GM23338 (cell line): ENCODE results near the gene LRRC4B. TPM values are rescaled to one million over a fixed set of nuclear protein-coding genes. Genes with fewer than 3 reads are reported as not detected.

Source experiments
- ATAC-seq: fragments of 200-7000 bp; cut with Tn5 transposase; 3 replicates; pipeline ENCODE4 v1.9.1; 2020
- DNase-seq: peaks from one replicate; pipeline ENCODE4 v3.0.0-alpha.2; 2015; ENCODE audit warnings: low spot score
- H2AFZ ChIP-seq: fragments of 200-600 bp; sonication (generic); 2 replicates; pipeline ENCODE4 v1.8.0; 2016; ENCODE audit warnings: antibody characterized with exemption, mild to moderate bottlenecking, moderate library complexity
- H3F3A ChIP-seq: fragments of 200-600 bp; sonication (generic); replicated peaks from 2 replicates; pipeline ENCODE4 v1.8.0; 2017; ENCODE audit warnings: antibody characterized with exemption, mixed run types, low read depth
- H3K27ac ChIP-seq: fragments of 200-600 bp; sonication (generic); 2 replicates; pipeline ENCODE4 v1.6.1; 2016; ENCODE audit warnings: low read depth
- H3K27me3 ChIP-seq: fragments of 200-600 bp; sonication (generic); 2 replicates; pipeline ENCODE4 v1.8.0; 2016; ENCODE audit warnings: mild to moderate bottlenecking, mixed run types, moderate library complexity; ENCODE audit not compliant: insufficient read depth
- H3K36me3 ChIP-seq: fragments of 200-600 bp; sonication (generic); 2 replicates; pipeline ENCODE4 v1.8.0; 2016; ENCODE audit warnings: mild to moderate bottlenecking; ENCODE audit not compliant: insufficient read depth
- H3K4me1 ChIP-seq: fragments of 200-600 bp; sonication (generic); 2 replicates; pipeline ENCODE4 v1.8.0; 2016; ENCODE audit warnings: mild to moderate bottlenecking, moderate library complexity; ENCODE audit not compliant: insufficient read depth
- H3K4me2 ChIP-seq: fragments of 200-600 bp; sonication (generic); 2 replicates; pipeline ENCODE4 v1.7.1; 2017; ENCODE audit warnings: mixed run types
- H3K4me3 ChIP-seq: fragments of 200-600 bp; sonication (generic); 2 replicates; pipeline ENCODE4 v1.6.1; 2016; ENCODE audit warnings: mixed run types
- H3K79me2 ChIP-seq: fragments of 200-600 bp; sonication (generic); replicated peaks from 2 replicates; pipeline ENCODE4 v1.8.0; 2017; ENCODE audit warnings: mild to moderate bottlenecking; ENCODE audit not compliant: insufficient read depth
- H3K9me2 ChIP-seq: fragments of 200-600 bp; sonication (generic); 2 replicates; pipeline ENCODE4 v1.8.0; 2017; ENCODE audit not compliant: insufficient read depth
- H4K20me1 ChIP-seq: fragments of 200-600 bp; sonication (generic); replicated peaks from 2 replicates; pipeline ENCODE4 v1.8.0; 2017; ENCODE audit warnings: mild to moderate bottlenecking; ENCODE audit not compliant: insufficient read depth
- H3K27ac Mint-ChIP-seq: 2 replicates; pipeline ENCODE4 v1.8.0; 2020; ENCODE audit warnings: inconsistent platforms, mild to moderate bottlenecking, moderate library complexity, mixed read lengths
- H3K27me3 Mint-ChIP-seq: 3 replicates; pipeline ENCODE4 v1.8.0; 2022; ENCODE audit warnings: low read depth, mild to moderate bottlenecking, moderate library complexity, mixed read lengths, inconsistent platforms; ENCODE audit not compliant: insufficient read depth, poor library complexity
- H3K36me3 Mint-ChIP-seq: 3 replicates; pipeline ENCODE4 v1.8.0; 2021; ENCODE audit warnings: low read depth, mild to moderate bottlenecking, inconsistent platforms, moderate library complexity, mixed read lengths
- H3K4me1 Mint-ChIP-seq: 3 replicates; pipeline ENCODE4 v1.8.0; 2020; ENCODE audit warnings: mild to moderate bottlenecking, inconsistent platforms, mixed read lengths
- H3K4me3 Mint-ChIP-seq: 3 replicates; pipeline ENCODE4 v1.8.0; 2021; ENCODE audit warnings: moderate library complexity, mild to moderate bottlenecking, inconsistent platforms, mixed read lengths
- H3K9me3 Mint-ChIP-seq: 3 replicates; pipeline ENCODE4 v1.8.0; 2020; ENCODE audit warnings: moderate library complexity, mild to moderate bottlenecking, inconsistent platforms, mixed read lengths
- CREB1 ChIP-seq: fragments of 250-450 bp; sonication (Bioruptor Pico); IDR thresholded peaks from 2 replicates; pipeline ENCODE4 v1.5.0; 2020; ENCODE audit warnings: low read depth, mild to moderate bottlenecking, moderate library complexity
- CTCF ChIP-seq, 2 experiments: fragments of 200-600 bp in 1 of 2; sonication (generic) in 1 of 2; conservative IDR thresholded peaks; 2 replicates each; pipeline versions ENCODE4 v1.5.1 to v1.6.1; 2016 to 2017; ENCODE audit warnings: antibody characterized with exemption in 2 of 2, low read depth in 2 of 2, mild to moderate bottlenecking in 2 of 2, moderate library complexity in 1 of 2
- EZH2 ChIP-seq: fragments of 200-600 bp; sonication (generic); IDR thresholded peaks from one replicate; pipeline ENCODE4 v1.8.0; 2017; ENCODE audit warnings: antibody characterized with exemption, mild to moderate bottlenecking, low read depth; ENCODE audit not compliant: unreplicated experiment
- EZH2phosphoT487 ChIP-seq: fragments of 200-600 bp; sonication (generic); IDR thresholded peaks from one replicate; pipeline ENCODE4 v1.8.1; 2018; ENCODE audit warnings: antibody characterized with exemption; ENCODE audit not compliant: unreplicated experiment
- JUNB ChIP-seq: IDR thresholded peaks from one replicate; pipeline ENCODE4 v1.6.1; 2016; ENCODE audit warnings: antibody characterized with exemption; ENCODE audit not compliant: unreplicated experiment
- NANOG ChIP-seq: IDR thresholded peaks from 2 replicates; pipeline ENCODE4 v1.6.1; 2016; ENCODE audit warnings: antibody characterized with exemption, borderline replicate concordance
- POLR2AphosphoS5 ChIP-seq: IDR thresholded peaks from 2 replicates; pipeline ENCODE4 v1.6.1; 2016; ENCODE audit warnings: antibody characterized with exemption, low read depth
- REST ChIP-seq: IDR thresholded peaks from one replicate; pipeline ENCODE4 v1.6.1; 2018; ENCODE audit warnings: antibody characterized with exemption; ENCODE audit not compliant: unreplicated experiment
- STAT1 ChIP-seq: IDR thresholded peaks from one replicate; pipeline ENCODE4 v1.6.1; 2016; ENCODE audit warnings: antibody characterized with exemption; ENCODE audit not compliant: unreplicated experiment
- ZNF114 ChIP-seq: fragments of 250-450 bp; sonication (Bioruptor Pico); IDR thresholded peaks from 2 replicates; pipeline ENCODE4 v1.5.0; 2020; ENCODE audit warnings: mild to moderate bottlenecking, moderate library complexity
- ZNF331 ChIP-seq: fragments of 250-450 bp; sonication (Bioruptor Pico); IDR thresholded peaks from 2 replicates; pipeline ENCODE4 v1.5.0; 2020; ENCODE audit warnings: low read depth, mild to moderate bottlenecking, moderate library complexity
- ZNF462 ChIP-seq: fragments of 250-450 bp; sonication (Bioruptor Pico); IDR thresholded peaks from 2 replicates; pipeline ENCODE4 v1.5.0; 2020; ENCODE audit warnings: mild to moderate bottlenecking, moderate library complexity
- polyA plus RNA-seq: library from polyadenylated mRNA; unstranded; fragments of >200 nt; fragmentation: Nextera tagmentation; extraction: Ambion mirVana; gene quantifications from 2 replicates; pipeline ENCODE4 v1.2.1, GENCODE V29; 2016
- total RNA-seq: library from RNA; depleted of rRNA; stranded (reverse); fragments of >200 nt; shearing (Covaris generic); gene quantifications from 2 replicates; pipeline ENCODE4 v1.2.3, GENCODE V29; 2014
- TF ChIP-seq, protein P1 (sequence below): IDR thresholded peaks from 2 replicates; pipeline ENCODE4 v1.6.1; 2016; ENCODE audit warnings: antibody characterized with exemption

LRRC4B gene
- total and polyA plus RNA-seq, 2 experiments from 2014 or later: 2.0 to 13.2 TPM

DNA sequence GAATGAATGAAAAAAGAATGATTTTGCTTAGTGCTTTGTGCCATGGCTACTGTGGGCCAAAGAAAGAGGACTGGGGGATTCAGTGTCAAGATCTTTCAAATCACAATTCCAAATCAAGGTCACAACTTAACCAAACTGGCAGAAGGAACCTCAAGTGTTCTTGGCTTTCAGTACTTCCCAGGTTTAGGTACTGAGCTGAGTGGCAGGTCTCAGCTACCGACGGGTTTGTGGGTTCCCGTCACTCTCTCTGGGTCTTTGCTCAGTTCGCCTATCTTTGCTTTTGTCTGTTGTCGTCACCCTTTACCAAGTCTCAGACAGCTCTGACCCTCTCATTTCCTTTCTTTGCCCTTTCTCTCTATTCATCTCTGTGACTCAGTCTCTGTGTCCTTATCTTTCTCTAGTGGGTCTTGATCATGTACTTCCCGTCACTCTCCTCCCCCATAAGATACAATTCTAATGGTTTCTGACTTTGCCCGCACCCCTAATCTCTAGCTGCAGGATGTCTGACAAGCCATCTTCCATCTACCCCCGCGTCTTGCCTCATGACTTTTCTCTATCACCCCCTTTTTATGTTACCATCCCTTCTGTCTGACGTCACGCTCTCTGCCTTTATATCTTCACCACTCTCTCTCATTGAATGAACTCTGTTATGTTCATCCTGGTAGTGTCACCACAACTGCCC, 33.3 kb upstream of the LRRC4B start:
- H3K27ac Mint-ChIP-seq: no peak overlapping the region
- Histone ChIP-seq H3K27ac (no peak overlapping the region), H3K79me2 (no peaks in the 10 kb centered on the region), H3K27me3 (peaks cover 24% of the 10 kb centered on the region), H3K4me3 (no peak overlapping the region), H3K4me2 (no peak overlapping the region), H3K9me2 (no peaks in the 10 kb centered on the region), H3F3A (no peaks in the 10 kb centered on the region), H3K4me1 (no peaks in the 10 kb centered on the region), H4K20me1 (no peaks in the 10 kb centered on the region), H3K36me3 (no peaks in the 10 kb centered on the region), H2AFZ (no peak overlapping the region)
- TF ChIP-seq NANOG: no peak
- TF ChIP-seq CREB1 (CRISPR knock-in tag): no peak
- no peak for TF ChIP-seq CTCF (conservative IDR thresholded peaks at IDR 0.05; ENCODE audit: low read depth in 2 of 2)
- TF ChIP-seq, protein P1, sequence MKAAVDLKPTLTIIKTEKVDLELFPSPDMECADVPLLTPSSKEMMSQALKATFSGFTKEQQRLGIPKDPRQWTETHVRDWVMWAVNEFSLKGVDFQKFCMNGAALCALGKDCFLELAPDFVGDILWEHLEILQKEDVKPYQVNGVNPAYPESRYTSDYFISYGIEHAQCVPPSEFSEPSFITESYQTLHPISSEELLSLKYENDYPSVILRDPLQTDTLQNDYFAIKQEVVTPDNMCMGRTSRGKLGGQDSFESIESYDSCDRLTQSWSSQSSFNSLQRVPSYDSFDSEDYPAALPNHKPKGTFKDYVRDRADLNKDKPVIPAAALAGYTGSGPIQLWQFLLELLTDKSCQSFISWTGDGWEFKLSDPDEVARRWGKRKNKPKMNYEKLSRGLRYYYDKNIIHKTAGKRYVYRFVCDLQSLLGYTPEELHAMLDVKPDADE: no peak
- no peak for TF ChIP-seq STAT1
- TF ChIP-seq EZH2phosphoT487: no peak
- no peak for TF ChIP-seq POLR2AphosphoS5
- no peak for TF ChIP-seq ZNF331 (CRISPR knock-in tag)
- TF ChIP-seq ZNF114: no peak
- TF ChIP-seq REST: no peak
- no peak for TF ChIP-seq EZH2
- TF ChIP-seq JUNB: no peak
- TF ChIP-seq ZNF462: no peak
- no peak for DNase-seq
- H3K4me3 Mint-ChIP-seq: no peak overlapping the region
- H3K27me3 Mint-ChIP-seq: peaks cover 6% of the 10 kb centered on the region
- ATAC-seq: no peak
- H3K4me1 Mint-ChIP-seq: no peaks in the 10 kb centered on the region
- peaks cover 29% of the 10 kb centered on the region for H3K36me3 Mint-ChIP-seq
- H3K9me3 Mint-ChIP-seq: peaks cover 89% of the 10 kb centered on the region
